Colonic mucosa (tissue), 4 donors: ENCODE measurements around the gene HLA-A. TPM values are rescaled to one million over a fixed set of nuclear protein-coding genes. Genes with fewer than 3 reads are reported as not detected.

ENCODE experiments used
- DNase-seq: peaks from one replicate; pipeline ENCODE4 v3.0.0-alpha.2; 2020
- H3K27ac ChIP-seq: fragments of 200-600 bp; one replicate; pipeline ENCODE4 v1.8.0; 2021
- H3K27me3 ChIP-seq: fragments of 200-600 bp; one replicate; pipeline ENCODE4 v1.8.0; 2021
- H3K36me3 ChIP-seq: fragments of 200-600 bp; one replicate; pipeline ENCODE4 v1.8.0; 2021
- H3K4me1 ChIP-seq: fragments of 200-600 bp; one replicate; pipeline ENCODE4 v1.8.0; 2021; ENCODE audit warnings: mild to moderate bottlenecking
- H3K4me3 ChIP-seq: fragments of 200-600 bp; one replicate; pipeline ENCODE4 v1.8.0; 2021
- H3K9ac ChIP-seq, 2 donors: one replicate each; pipeline ENCODE4 v1.7.0; 2013; ENCODE audit warnings: control low read depth in 2 of 2, low read depth in 2 of 2, low read length in 2 of 2
- H3K9me3 ChIP-seq: fragments of 200-600 bp; one replicate; pipeline ENCODE4 v1.8.0; 2021
- intact Hi-C: fragments of 100-400 bp; cut with DNase I; formaldehyde crosslinking; loops from one replicate; pipeline ENCODE4 v1.14.1; 2022
- total RNA-seq, 2 donors: library from RNA; stranded (reverse); fragmentation: NEBNext Ultra II Directional in 1 of 2; extraction: Animal tissue kit (Norgen Biotek cat#: 25700) in 1 of 2; gene quantifications; one replicate each; pipeline ENCODE4 v1.2.1, GENCODE V29; 2021
- TF ChIP-seq, protein P1 (sequence below): fragments of 200-600 bp; IDR thresholded peaks from one replicate; pipeline ENCODE4 v1.8.0; 2022; ENCODE audit warnings: antibody characterized with exemption, mild to moderate bottlenecking
- donor health status: healthy.
- donor health status: DM: no; HTN: no; CAD: no.
- donor health status: DM: no; HTN: no; CAD: no.

The HLA-A gene
- total RNA-seq, 2 donors from 2014 or later, result 1,045 to 1,898 TPM

GRCh38 chr6:29935273-29935955 is 6.9 kb upstream of the HLA-A start:
- no peak overlapping the region for H3K4me3 ChIP-seq
- H3K9me3 ChIP-seq, result no peaks in the 10 kb centered on the region
- no peak overlapping the region for H3K27ac ChIP-seq
- no peak overlapping the region for H3K9ac ChIP-seq
- no peaks in the 10 kb centered on the region for H3K27me3 ChIP-seq
- TF ChIP-seq, protein P1, sequence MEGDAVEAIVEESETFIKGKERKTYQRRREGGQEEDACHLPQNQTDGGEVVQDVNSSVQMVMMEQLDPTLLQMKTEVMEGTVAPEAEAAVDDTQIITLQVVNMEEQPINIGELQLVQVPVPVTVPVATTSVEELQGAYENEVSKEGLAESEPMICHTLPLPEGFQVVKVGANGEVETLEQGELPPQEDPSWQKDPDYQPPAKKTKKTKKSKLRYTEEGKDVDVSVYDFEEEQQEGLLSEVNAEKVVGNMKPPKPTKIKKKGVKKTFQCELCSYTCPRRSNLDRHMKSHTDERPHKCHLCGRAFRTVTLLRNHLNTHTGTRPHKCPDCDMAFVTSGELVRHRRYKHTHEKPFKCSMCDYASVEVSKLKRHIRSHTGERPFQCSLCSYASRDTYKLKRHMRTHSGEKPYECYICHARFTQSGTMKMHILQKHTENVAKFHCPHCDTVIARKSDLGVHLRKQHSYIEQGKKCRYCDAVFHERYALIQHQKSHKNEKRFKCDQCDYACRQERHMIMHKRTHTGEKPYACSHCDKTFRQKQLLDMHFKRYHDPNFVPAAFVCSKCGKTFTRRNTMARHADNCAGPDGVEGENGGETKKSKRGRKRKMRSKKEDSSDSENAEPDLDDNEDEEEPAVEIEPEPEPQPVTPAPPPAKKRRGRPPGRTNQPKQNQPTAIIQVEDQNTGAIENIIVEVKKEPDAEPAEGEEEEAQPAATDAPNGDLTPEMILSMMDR, result no peak
- no peak for DNase-seq
- intact Hi-C loops, result no loop called here
- no peaks in the 10 kb centered on the region for H3K4me1 ChIP-seq
- H3K36me3 ChIP-seq, result no peaks in the 10 kb centered on the region

GRCh38 chr6:29938746-29939508 is 3.4 kb upstream of the HLA-A start:
- H3K9ac ChIP-seq, result no peak overlapping the region
- no peaks in the 10 kb centered on the region for H3K9me3 ChIP-seq
- DNase-seq, result no peak
- no peaks in the 10 kb centered on the region for H3K4me1 ChIP-seq
- no peaks in the 10 kb centered on the region for H3K36me3 ChIP-seq
- no peak overlapping the region for H3K27ac ChIP-seq
- H3K4me3 ChIP-seq, result no peak overlapping the region
- H3K27me3 ChIP-seq, result no peaks in the 10 kb centered on the region
- TF ChIP-seq, protein P1, result no peak
- intact Hi-C loops, result no loop called here

- H3K4me1 ChIP-seq, result no peaks in the 10 kb centered on the region
- DNase-seq, result no peak
- no peak overlapping the region for H3K9ac ChIP-seq
- no peaks in the 10 kb centered on the region for H3K36me3 ChIP-seq
- H3K27ac ChIP-seq, result no peak overlapping the region
- intact Hi-C loops, result no loop called here
- H3K4me3 ChIP-seq, result no peak overlapping the region
- TF ChIP-seq, protein P1, result no peak
- no peaks in the 10 kb centered on the region for H3K27me3 ChIP-seq
- H3K9me3 ChIP-seq, result no peaks in the 10 kb centered on the region
Measured at GRCh38 chr6:29941016-29941415, 1.3 kb upstream of the HLA-A start.

- no peak for DNase-seq
- no peaks in the 10 kb centered on the region for H3K4me1 ChIP-seq
- H3K27me3 ChIP-seq, result no peaks in the 10 kb centered on the region
- no peak overlapping the region for H3K27ac ChIP-seq
- H3K36me3 ChIP-seq, result no peaks in the 10 kb centered on the region
- H3K9ac ChIP-seq, result peak overlapping the region in 1 of 2 donors; percentile 88
- no peaks in the 10 kb centered on the region for H3K9me3 ChIP-seq
- peak overlapping the region; percentile 20 for H3K4me3 ChIP-seq
- intact Hi-C loops, result no loop called here
- TF ChIP-seq, protein P1, result no peak
Measured at GRCh38 chr6:29941471-29941870, 861 bp upstream of the HLA-A start.

DNA sequence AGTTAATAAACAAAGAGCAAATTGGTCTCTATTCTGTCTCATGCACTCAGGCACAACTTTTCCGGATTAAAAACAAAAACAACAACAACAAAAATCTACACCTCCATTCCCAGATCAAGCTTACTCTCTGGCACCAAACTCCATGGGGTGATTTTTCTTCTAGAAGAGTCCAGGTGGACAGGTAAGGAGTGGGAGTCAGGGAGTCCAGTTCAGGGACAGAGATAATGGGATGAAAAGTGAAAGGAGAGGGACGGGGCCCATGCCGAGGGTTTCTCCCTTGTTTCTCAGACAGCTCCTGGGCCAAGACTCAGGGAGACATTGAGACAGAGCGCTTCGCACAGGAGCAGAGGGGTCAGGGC is 437 bp upstream of the HLA-A start:
- Histone ChIP-seq H3K27ac (peak overlapping the region; percentile 61), H3K4me3 (peak overlapping the region; percentile 20), H3K9me3 (no peaks in the 10 kb centered on the region), H3K9ac (peak overlapping the region; percentile 88 to 91), H3K27me3 (no peaks in the 10 kb centered on the region), H3K4me1 (no peaks in the 10 kb centered on the region), H3K36me3 (no peaks in the 10 kb centered on the region)
- DNase-seq, result no peak
- intact Hi-C loops, result no loop called here
- TF ChIP-seq, protein P1, result no peak
